ENCODE results near the gene GRIN3A.
A peak's percentile ranks its signal among the peaks of the same experiment; 100 is the strongest.
"Not testable (repeated sequence)": the region's sequence is repeated elsewhere in the genome, so short reads cannot be mapped to it uniquely, and the experiment has no call there.

The GRIN3A gene

DNA sequence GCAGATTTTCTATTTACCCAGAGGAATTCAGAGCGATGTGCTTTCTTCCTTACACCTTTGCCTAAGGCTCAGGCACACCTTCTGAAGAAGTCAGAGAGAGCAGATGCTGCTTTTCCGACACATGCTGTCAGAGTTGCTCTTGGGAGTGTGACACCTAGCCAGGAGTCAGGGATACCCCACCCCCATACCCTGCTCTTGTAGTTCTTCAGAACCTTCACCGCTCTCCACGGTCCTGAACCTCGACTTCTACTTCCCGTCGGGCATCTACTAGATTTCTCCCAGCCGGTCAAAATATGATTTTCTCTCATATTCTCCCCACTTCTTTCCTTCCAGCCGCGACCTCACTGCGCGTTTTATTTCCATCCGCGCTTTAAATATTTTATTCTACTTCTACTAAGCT lies 1.7 kb downstream of the GRIN3A start:
- no peaks in the 10 kb centered on the region for H3K79me1 ChIP-seq (ENCODE audit: low read length)
- H3K23ac ChIP-seq (ENCODE audit: low read length) = no peak overlapping the region
- no peak overlapping the region for H2BK15ac ChIP-seq (replicated peaks; ENCODE audit: low read depth)
- H4K5ac ChIP-seq (ENCODE audit: low read length) = no peak overlapping the region
- no peak overlapping the region for H3K4me2 ChIP-seq (ENCODE audit: low read length)
- H3K9ac ChIP-seq (ENCODE audit: low read length) = no peak overlapping the region
- peak; percentile 84 for DNase-seq
- no peak overlapping the region for H3K4ac ChIP-seq (ENCODE audit: low read depth, low read length)
- H2BK5ac ChIP-seq (ENCODE audit: low read length) = no peak overlapping the region
- no peak overlapping the region for H3K18ac ChIP-seq (ENCODE audit: low read length)
- peaks cover 4% of the 10 kb centered on the region for H3K4me1 ChIP-seq (ENCODE audit: control insufficient read depth, low read depth, low read length)
- no peak overlapping the region for H3K56ac ChIP-seq (ENCODE audit: low read length)
- H3K36me3 ChIP-seq (ENCODE audit: control insufficient read depth, insufficient read depth, low read length) = no peaks in the 10 kb centered on the region
- no peak overlapping the region for H2BK120ac ChIP-seq (ENCODE audit: low read depth, low read length)
- H4K8ac ChIP-seq (ENCODE audit: low read depth, low read length) = no peak overlapping the region
- H3K27me3 ChIP-seq (ENCODE audit: insufficient read depth, low read length, poor library complexity) = peaks cover 4% of the 10 kb centered on the region
- H3K79me2 ChIP-seq (ENCODE audit: control insufficient read depth, insufficient read depth, low read length) = no peaks in the 10 kb centered on the region
- no peak overlapping the region for H3K27ac ChIP-seq (ENCODE audit: low read depth, low read length)
- 100% methylated on average over 2 of the region's 14 CpGs for WGBS (ENCODE audit: extremely low coverage, insufficient coverage, low lambda C conversion rate)
- no peak overlapping the region for H3K4me3 ChIP-seq (ENCODE audit: low read length)
- no peak overlapping the region for H2AK5ac ChIP-seq (ENCODE audit: low read length)

GRCh38 chr9:101731429-101731828 lies 7.0 kb downstream of the GRIN3A start:
- Histone ChIP-seq H2BK5ac (ENCODE audit: low read length) (no peak overlapping the region), H2BK15ac (replicated peaks; ENCODE audit: low read depth) (no peak overlapping the region), H3K18ac (ENCODE audit: low read length) (no peak overlapping the region), H3K23ac (ENCODE audit: low read length) (no peak overlapping the region), H4K5ac (ENCODE audit: low read length) (no peak overlapping the region), H2BK120ac (ENCODE audit: low read depth, low read length) (no peak overlapping the region), H3K79me2 (ENCODE audit: control insufficient read depth, insufficient read depth, low read length) (no peaks in the 10 kb centered on the region), H4K8ac (ENCODE audit: low read depth, low read length) (no peak overlapping the region), H3K4me2 (ENCODE audit: low read length) (no peak overlapping the region), H3K4ac (ENCODE audit: low read depth, low read length) (no peak overlapping the region), H3K9ac (ENCODE audit: low read length) (no peak overlapping the region), H3K27ac (ENCODE audit: low read depth, low read length) (no peak overlapping the region), H2AK5ac (ENCODE audit: low read length) (no peak overlapping the region), H3K36me3 (ENCODE audit: control insufficient read depth, insufficient read depth, low read length) (no peaks in the 10 kb centered on the region), H3K79me1 (ENCODE audit: low read length) (no peaks in the 10 kb centered on the region), H3K56ac (ENCODE audit: low read length) (no peak overlapping the region), H3K4me1 (ENCODE audit: control insufficient read depth, low read depth, low read length) (no peaks in the 10 kb centered on the region), H3K27me3 (ENCODE audit: insufficient read depth, low read length, poor library complexity) (no peaks in the 10 kb centered on the region), H3K4me3 (ENCODE audit: low read length) (no peak overlapping the region)
- DNase-seq = no peak
- WGBS (ENCODE audit: extremely low coverage, insufficient coverage, low lambda C conversion rate) = no CpG with 5 or more reads among the region's 1 CpG

DNA sequence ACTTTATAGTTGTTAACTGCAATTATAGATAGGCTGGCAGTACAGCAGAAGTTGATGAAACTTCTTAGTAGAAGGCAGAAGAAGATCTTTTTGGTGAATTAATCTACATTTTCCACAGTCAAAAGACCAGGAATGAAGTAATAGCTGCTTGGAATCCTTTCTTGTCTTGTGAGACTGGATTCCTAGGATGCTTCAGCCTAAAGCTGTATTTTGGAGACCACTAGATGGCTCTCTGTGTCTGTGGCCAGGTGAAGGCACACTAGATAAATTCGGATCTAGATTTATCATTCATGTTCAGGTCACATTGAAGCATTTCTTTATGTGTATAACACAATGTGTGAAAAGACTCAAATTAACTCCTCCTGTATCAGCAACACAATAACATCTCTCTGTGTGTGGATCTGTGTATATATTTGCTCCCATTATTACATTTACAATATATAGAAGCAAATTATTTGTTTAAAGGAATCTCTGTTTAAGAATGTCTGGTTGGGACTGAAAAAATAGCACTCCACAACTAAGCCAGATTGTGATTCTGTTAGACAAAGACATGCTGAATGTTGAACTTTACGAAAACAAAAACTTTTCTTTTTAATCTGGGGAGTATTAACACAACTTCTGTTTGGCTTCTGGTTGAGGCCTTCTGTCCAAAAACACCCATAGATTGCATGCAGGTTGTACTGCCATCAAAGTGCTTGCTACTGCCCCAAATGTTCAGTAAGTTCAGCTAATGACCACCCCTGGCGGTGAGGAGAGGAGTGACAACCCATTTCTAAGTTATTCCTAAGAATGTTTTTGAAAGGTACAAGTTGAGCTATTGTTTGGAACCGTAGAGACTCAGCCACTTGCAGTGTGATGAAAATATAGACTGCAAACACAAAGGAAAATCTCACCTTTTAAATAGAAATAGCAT lies 10.6 kb downstream of the GRIN3A start:
- no peak overlapping the region for H3K23ac ChIP-seq (ENCODE audit: low read length)
- H2AK5ac ChIP-seq (ENCODE audit: low read length) = no peak overlapping the region
- no peak overlapping the region for H2BK15ac ChIP-seq (replicated peaks; ENCODE audit: low read depth)
- H3K27ac ChIP-seq (ENCODE audit: low read depth, low read length) = no peak overlapping the region
- no peak overlapping the region for H4K5ac ChIP-seq (ENCODE audit: low read length)
- H2BK5ac ChIP-seq (ENCODE audit: low read length) = no peak overlapping the region
- H3K18ac ChIP-seq (ENCODE audit: low read length) = no peak overlapping the region
- H3K9ac ChIP-seq (ENCODE audit: low read length) = no peak overlapping the region
- H3K4me1 ChIP-seq (ENCODE audit: control insufficient read depth, low read depth, low read length) = no peaks in the 10 kb centered on the region
- no peak overlapping the region for H3K4ac ChIP-seq (ENCODE audit: low read depth, low read length)
- no peak overlapping the region for H3K4me2 ChIP-seq (ENCODE audit: low read length)
- peak; percentile 90 for DNase-seq
- no CpG with 5 or more reads among the region's 4 CpGs for WGBS (ENCODE audit: extremely low coverage, insufficient coverage, low lambda C conversion rate)
- H3K27me3 ChIP-seq (ENCODE audit: insufficient read depth, low read length, poor library complexity) = no peaks in the 10 kb centered on the region
- H3K36me3 ChIP-seq (ENCODE audit: control insufficient read depth, insufficient read depth, low read length) = no peaks in the 10 kb centered on the region
- H3K79me2 ChIP-seq (ENCODE audit: control insufficient read depth, insufficient read depth, low read length) = no peaks in the 10 kb centered on the region
- H3K79me1 ChIP-seq (ENCODE audit: low read length) = no peaks in the 10 kb centered on the region
- no peak overlapping the region for H4K8ac ChIP-seq (ENCODE audit: low read depth, low read length)
- no peak overlapping the region for H3K4me3 ChIP-seq (ENCODE audit: low read length)
- H2BK120ac ChIP-seq (ENCODE audit: low read depth, low read length) = no peak overlapping the region
- no peak overlapping the region for H3K56ac ChIP-seq (ENCODE audit: low read length)

- H3K79me2 ChIP-seq (ENCODE audit: control insufficient read depth, insufficient read depth, low read length); H3K4me2 ChIP-seq (ENCODE audit: low read length); H3K4ac ChIP-seq (ENCODE audit: low read depth, low read length); H3K23ac ChIP-seq (ENCODE audit: low read length); H4K5ac ChIP-seq (ENCODE audit: low read length); H2BK15ac ChIP-seq (replicated peaks; ENCODE audit: low read depth); H3K18ac ChIP-seq (ENCODE audit: low read length); H3K4me1 ChIP-seq (ENCODE audit: control insufficient read depth, low read depth, low read length); H3K79me1 ChIP-seq (ENCODE audit: low read length); DNase-seq; H4K8ac ChIP-seq (ENCODE audit: low read depth, low read length); H3K27me3 ChIP-seq (ENCODE audit: insufficient read depth, low read length, poor library complexity); H3K27ac ChIP-seq (ENCODE audit: low read depth, low read length); H3K9ac ChIP-seq (ENCODE audit: low read length); H3K4me3 ChIP-seq (ENCODE audit: low read length); H2BK120ac ChIP-seq (ENCODE audit: low read depth, low read length); H2AK5ac ChIP-seq (ENCODE audit: low read length); H3K56ac ChIP-seq (ENCODE audit: low read length); H2BK5ac ChIP-seq (ENCODE audit: low read length); H3K36me3 ChIP-seq (ENCODE audit: control insufficient read depth, insufficient read depth, low read length): not testable (repeated sequence)
- WGBS (ENCODE audit: extremely low coverage, insufficient coverage, low lambda C conversion rate) = no CpG with 5 or more reads among the region's 30 CpGs
Observed at GRCh38 chr9:101724271-101724670, 14.2 kb downstream of the GRIN3A start.

- Histone ChIP-seq H3K4me2 (ENCODE audit: low read length) (no peak overlapping the region), H3K4me3 (ENCODE audit: low read length) (no peak overlapping the region), H3K4ac (ENCODE audit: low read depth, low read length) (no peak overlapping the region), H3K27ac (ENCODE audit: low read depth, low read length) (no peak overlapping the region), H3K79me2 (ENCODE audit: control insufficient read depth, insufficient read depth, low read length) (no peaks in the 10 kb centered on the region), H4K5ac (ENCODE audit: low read length) (no peak overlapping the region), H3K23ac (ENCODE audit: low read length) (no peak overlapping the region), H3K79me1 (ENCODE audit: low read length) (no peaks in the 10 kb centered on the region), H3K27me3 (ENCODE audit: insufficient read depth, low read length, poor library complexity) (no peaks in the 10 kb centered on the region), H2BK15ac (replicated peaks; ENCODE audit: low read depth) (no peak overlapping the region), H3K9ac (ENCODE audit: low read length) (no peak overlapping the region), H2BK5ac (ENCODE audit: low read length) (no peak overlapping the region), H3K56ac (ENCODE audit: low read length) (no peak overlapping the region), H3K4me1 (ENCODE audit: control insufficient read depth, low read depth, low read length) (no peaks in the 10 kb centered on the region), H4K8ac (ENCODE audit: low read depth, low read length) (no peak overlapping the region), H3K18ac (ENCODE audit: low read length) (no peak overlapping the region), H3K36me3 (ENCODE audit: control insufficient read depth, insufficient read depth, low read length) (no peaks in the 10 kb centered on the region), H2BK120ac (ENCODE audit: low read depth, low read length) (no peak overlapping the region), H2AK5ac (ENCODE audit: low read length) (no peak overlapping the region)
- no CpG with 5 or more reads among the region's 2 CpGs for WGBS (ENCODE audit: extremely low coverage, insufficient coverage, low lambda C conversion rate)
- DNase-seq = no peak
Observed at GRCh38 chr9:101718192-101718591, 20.3 kb downstream of the GRIN3A start.

GRCh38 chr9:101716629-101717028 lies 21.8 kb downstream of the GRIN3A start:
- Histone ChIP-seq H3K4me1 (ENCODE audit: control insufficient read depth, low read depth, low read length) (no peaks in the 10 kb centered on the region), H3K56ac (ENCODE audit: low read length) (no peak overlapping the region), H3K79me2 (ENCODE audit: control insufficient read depth, insufficient read depth, low read length) (no peaks in the 10 kb centered on the region), H3K4ac (ENCODE audit: low read depth, low read length) (no peak overlapping the region), H3K18ac (ENCODE audit: low read length) (no peak overlapping the region), H4K8ac (ENCODE audit: low read depth, low read length) (no peak overlapping the region), H3K79me1 (ENCODE audit: low read length) (no peaks in the 10 kb centered on the region), H3K27ac (ENCODE audit: low read depth, low read length) (no peak overlapping the region), H3K27me3 (ENCODE audit: insufficient read depth, low read length, poor library complexity) (no peaks in the 10 kb centered on the region), H4K5ac (ENCODE audit: low read length) (no peak overlapping the region), H2BK5ac (ENCODE audit: low read length) (no peak overlapping the region), H2AK5ac (ENCODE audit: low read length) (no peak overlapping the region), H3K4me3 (ENCODE audit: low read length) (no peak overlapping the region), H2BK120ac (ENCODE audit: low read depth, low read length) (no peak overlapping the region), H3K36me3 (ENCODE audit: control insufficient read depth, insufficient read depth, low read length) (no peaks in the 10 kb centered on the region), H3K9ac (ENCODE audit: low read length) (no peak overlapping the region), H3K4me2 (ENCODE audit: low read length) (no peak overlapping the region), H3K23ac (ENCODE audit: low read length) (no peak overlapping the region), H2BK15ac (replicated peaks; ENCODE audit: low read depth) (no peak overlapping the region)
- no CpG with 5 or more reads among the region's 2 CpGs for WGBS (ENCODE audit: extremely low coverage, insufficient coverage, low lambda C conversion rate)
- no peak for DNase-seq
